Measurements from ENCODE around the gene SLFN5. TPM values are rescaled to one million over a fixed set of nuclear protein-coding genes. Genes with fewer than 3 reads are reported as not detected.

SLFN5 gene
- total and polyA plus RNA-seq, 10 donors: 3.2 to 110 (median 71.0) TPM

DNA sequence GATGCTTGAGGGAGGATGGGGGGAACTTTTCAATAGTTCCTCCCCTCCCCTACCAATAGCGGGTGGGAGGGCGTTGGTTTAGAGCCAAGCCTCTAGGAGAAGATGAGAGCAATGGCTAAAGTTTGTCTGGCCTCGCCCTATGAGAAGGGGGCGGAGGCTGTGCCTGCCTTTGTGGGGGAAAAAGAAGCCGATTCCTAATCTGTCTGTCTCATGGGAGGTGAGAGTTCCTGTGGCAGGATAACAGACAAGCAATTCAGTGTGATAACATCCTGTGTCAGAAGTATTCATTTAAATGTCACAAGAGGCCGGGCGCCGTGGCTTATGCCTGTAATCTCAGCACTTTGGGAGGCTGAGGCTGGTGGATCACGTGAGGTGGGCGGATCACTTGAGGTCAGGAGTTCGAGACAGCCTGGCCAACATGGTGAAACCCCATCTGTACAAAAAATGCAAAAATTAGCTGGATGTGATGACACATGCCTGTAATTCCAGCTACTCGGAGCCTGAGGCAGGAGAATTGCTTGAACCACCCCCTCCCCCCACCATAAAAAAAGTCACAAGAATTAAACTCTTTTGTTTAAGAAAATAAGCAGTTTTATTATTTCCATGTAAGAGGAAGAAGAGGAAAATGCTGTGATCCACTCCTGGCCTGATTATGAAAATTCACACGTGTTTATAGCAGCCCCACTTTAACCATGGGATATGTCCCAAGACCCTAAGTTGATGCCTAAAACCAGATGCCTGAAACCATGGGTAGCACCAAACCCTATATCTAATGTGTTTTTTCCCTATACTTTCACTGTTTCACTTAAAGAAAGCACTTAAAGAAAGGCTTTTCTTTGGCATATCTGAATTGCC lies 1.7 kb downstream of the SLFN5 start:
- Histone ChIP-seq H3K27me3 (replicated peaks in 1 of 7) (no peaks in the 10 kb centered on the region), H3K4me3 (peak overlapping the region; percentile 60 to 83 (median 77))
- WGBS, 5 donors: 2 to 13% (median 7%) methylated on average over 13 of the region's 13 CpGs

DNA sequence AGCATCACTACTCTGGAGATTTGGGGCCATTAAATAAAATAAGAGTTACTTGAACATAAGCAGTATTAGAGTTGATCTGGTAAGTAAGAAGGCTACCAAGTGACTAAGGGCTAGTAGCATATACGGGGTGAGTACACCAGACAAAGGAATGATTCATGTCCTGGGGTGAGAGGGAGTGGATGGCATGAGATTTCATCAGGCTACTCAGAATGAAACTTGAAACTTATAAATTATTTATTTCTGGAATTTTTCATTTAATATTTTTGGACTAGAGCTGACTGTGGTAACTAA lies 2.3 kb downstream of the SLFN5 start:
- peak overlapping the region; percentile 87 to 97 (median 95) for H3K27ac ChIP-seq
- WGBS, 5 donors: 30 to 60% (median 41%) methylated on average over 1 of the region's 1 CpG
- intact Hi-C loops (cut with DNase I; ENCODE audit: low total_unique reads): loop anchor here (10.0 kb wide), 2 partner anchors 70 to 290 kb away; partner anchors contain the start of gene SLFN12L
- no peaks in the 10 kb centered on the region for H3K9me3 ChIP-seq
- H3K4me3 ChIP-seq: peak overlapping the region; percentile 60 to 83 (median 77)
- peaks cover 0 to 30% (median 10%) of the 10 kb centered on the region in 6 donors for H3K36me3 ChIP-seq
- TF ChIP-seq, protein P1, sequence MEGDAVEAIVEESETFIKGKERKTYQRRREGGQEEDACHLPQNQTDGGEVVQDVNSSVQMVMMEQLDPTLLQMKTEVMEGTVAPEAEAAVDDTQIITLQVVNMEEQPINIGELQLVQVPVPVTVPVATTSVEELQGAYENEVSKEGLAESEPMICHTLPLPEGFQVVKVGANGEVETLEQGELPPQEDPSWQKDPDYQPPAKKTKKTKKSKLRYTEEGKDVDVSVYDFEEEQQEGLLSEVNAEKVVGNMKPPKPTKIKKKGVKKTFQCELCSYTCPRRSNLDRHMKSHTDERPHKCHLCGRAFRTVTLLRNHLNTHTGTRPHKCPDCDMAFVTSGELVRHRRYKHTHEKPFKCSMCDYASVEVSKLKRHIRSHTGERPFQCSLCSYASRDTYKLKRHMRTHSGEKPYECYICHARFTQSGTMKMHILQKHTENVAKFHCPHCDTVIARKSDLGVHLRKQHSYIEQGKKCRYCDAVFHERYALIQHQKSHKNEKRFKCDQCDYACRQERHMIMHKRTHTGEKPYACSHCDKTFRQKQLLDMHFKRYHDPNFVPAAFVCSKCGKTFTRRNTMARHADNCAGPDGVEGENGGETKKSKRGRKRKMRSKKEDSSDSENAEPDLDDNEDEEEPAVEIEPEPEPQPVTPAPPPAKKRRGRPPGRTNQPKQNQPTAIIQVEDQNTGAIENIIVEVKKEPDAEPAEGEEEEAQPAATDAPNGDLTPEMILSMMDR (IDR thresholded peaks at IDR 0.05 in 8 of 11, conservative IDR thresholded peaks at IDR 0.05 in 3 of 11): no peak
- TF ChIP-seq POLR2AphosphoS5 (IDR thresholded peaks at IDR 0.05) (no peak), POLR2A (IDR thresholded peaks at IDR 0.05) (no peak)
- no peaks in the 10 kb centered on the region for H3K27me3 ChIP-seq (replicated peaks in 1 of 7)
- H3K4me1 ChIP-seq: peaks cover 23 to 84% (median 66%) of the 10 kb centered on the region in 6 donors
- no peak for DNase-seq

More for the DNA sequence above, 1.7 kb downstream of the SLFN5 start:
- peaks cover 23 to 89% (median 69%) of the 10 kb centered on the region in 6 donors for H3K4me1 ChIP-seq
- peak overlapping the region; percentile 87 to 97 (median 95) for H3K27ac ChIP-seq
- no peak for TF ChIP-seq POLR2A (IDR thresholded peaks at IDR 0.05)
- TF ChIP-seq POLR2AphosphoS5 (IDR thresholded peaks at IDR 0.05): peak in 2 of 3 donors; percentile 65 to 85
- intact Hi-C loops (cut with DNase I; ENCODE audit: low total_unique reads): loop anchor here (10.0 kb wide), 2 partner anchors 70 to 290 kb away; partner anchors contain the start of gene SLFN12L
- H3K36me3 ChIP-seq: peaks cover 0 to 25% (median 10%) of the 10 kb centered on the region in 6 donors
- H3K9me3 ChIP-seq: no peaks in the 10 kb centered on the region
- DNase-seq: peak; percentile 89

DNA sequence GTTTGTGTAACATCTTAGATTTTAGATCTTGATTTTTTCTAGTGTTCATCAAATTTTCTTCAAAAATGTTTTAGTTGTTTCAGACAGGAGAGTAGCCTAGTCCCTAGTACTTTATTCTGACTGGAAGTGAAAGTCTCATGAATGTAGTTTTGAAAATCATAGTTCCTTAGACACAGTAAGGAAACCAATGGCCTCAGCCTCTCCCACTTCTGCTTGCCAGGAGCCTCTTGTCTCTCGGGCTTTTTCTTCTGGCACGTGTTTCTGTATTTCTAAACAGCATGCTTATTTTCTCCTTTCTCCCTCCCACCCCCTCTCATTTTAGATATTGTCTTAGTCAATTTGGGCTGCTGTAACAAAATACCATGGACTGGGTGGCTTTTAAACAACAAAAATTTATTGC lies 9.8 kb downstream of the SLFN5 start:
- Histone ChIP-seq H3K4me1 (peaks cover 32 to 85% (median 58%) of the 10 kb centered on the region in 6 donors), H3K27ac (peak overlapping the region in 6 of 8 donors; percentile 56 to 83 (median 76)), H3K36me3 (peaks cover 0 to 29% (median 6%) of the 10 kb centered on the region in 6 donors), H3K9me3 (no peaks in the 10 kb centered on the region), H3K27me3 (replicated peaks in 1 of 7) (no peaks in the 10 kb centered on the region), H3K4me3 (no peak overlapping the region)
- intact Hi-C loops (cut with DNase I; ENCODE audit: low total_unique reads): no loop called here
- no peak for DNase-seq
- 43 to 60% (median 51%) methylated on average over 2 of the region's 2 CpGs for WGBS, 5 donors
- TF ChIP-seq, protein P1 (IDR thresholded peaks at IDR 0.05 in 8 of 11, conservative IDR thresholded peaks at IDR 0.05 in 3 of 11): no peak
- no peak for TF ChIP-seq POLR2A (IDR thresholded peaks at IDR 0.05)
- no peak for TF ChIP-seq POLR2AphosphoS5 (IDR thresholded peaks at IDR 0.05)

DNA sequence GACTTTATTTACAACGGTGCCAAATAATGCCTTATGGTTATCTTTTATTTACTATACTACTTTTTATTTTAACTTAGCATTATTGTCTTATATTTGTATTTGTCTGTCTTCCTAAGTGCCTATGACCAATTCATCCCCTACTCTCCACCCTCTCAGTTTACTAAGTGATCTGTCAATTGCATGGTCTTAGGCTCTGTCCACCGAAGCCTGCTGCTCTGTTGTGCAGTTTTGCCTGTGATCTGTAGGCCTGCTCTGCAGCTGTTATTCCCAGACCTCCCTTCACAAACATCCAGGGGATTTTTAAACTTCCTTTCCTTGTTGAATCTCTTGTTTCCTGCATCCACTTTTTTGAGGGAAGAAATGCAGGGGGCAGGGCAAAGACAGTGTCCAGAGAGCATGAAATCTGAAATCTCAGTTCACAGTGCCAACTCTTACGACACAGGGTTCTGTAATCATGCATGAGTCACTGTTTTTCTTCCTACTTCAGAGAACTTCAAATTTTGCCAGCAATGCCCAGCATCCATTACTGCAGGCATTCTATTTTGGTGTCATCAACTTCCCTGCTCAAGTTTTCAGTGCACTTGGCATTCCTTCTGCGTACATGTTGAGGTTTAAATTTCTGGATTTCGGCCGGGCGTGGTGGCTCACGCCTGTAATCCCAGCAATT lies 11.4 kb downstream of the SLFN5 start:
- Histone ChIP-seq H3K27ac (peak overlapping the region in 7 of 8 donors; percentile 51 to 83 (median 75)), H3K9me3 (no peaks in the 10 kb centered on the region), H3K27me3 (replicated peaks in 1 of 7) (no peaks in the 10 kb centered on the region), H3K4me3 (no peak overlapping the region), H3K4me1 (peaks cover 32 to 85% (median 57%) of the 10 kb centered on the region in 6 donors), H3K36me3 (peaks cover 0 to 29% (median 7%) of the 10 kb centered on the region in 6 donors)
- intact Hi-C loops (cut with DNase I; ENCODE audit: low total_unique reads): no loop called here
- TF ChIP-seq POLR2A (IDR thresholded peaks at IDR 0.05) (peak in 1 of 3 donors; percentile 16), POLR2AphosphoS5 (IDR thresholded peaks at IDR 0.05) (peak in 1 of 3 donors; percentile 72)
- TF ChIP-seq, protein P1 (IDR thresholded peaks at IDR 0.05 in 8 of 11, conservative IDR thresholded peaks at IDR 0.05 in 3 of 11): no peak
- no peak for DNase-seq
- WGBS, 5 donors: 62 to 74% (median 68%) methylated on average over 8 of the region's 8 CpGs

Measured in spleen (tissue), 11 donors.